Anterior cingulate cortex (tissue), 58 donors: Measurements from ENCODE around the gene UTF1.
"Not testable (repeated sequence)": the region's sequence is repeated elsewhere in the genome, so short reads cannot be mapped to it uniquely, and the experiment has no call there.

ENCODE experiments used
- DNase-seq, 58 donors: peaks; one replicate each; lab custom pipeline; 2025; lab: John Stamatoyannopoulos, UW

UTF1 gene

DNA sequence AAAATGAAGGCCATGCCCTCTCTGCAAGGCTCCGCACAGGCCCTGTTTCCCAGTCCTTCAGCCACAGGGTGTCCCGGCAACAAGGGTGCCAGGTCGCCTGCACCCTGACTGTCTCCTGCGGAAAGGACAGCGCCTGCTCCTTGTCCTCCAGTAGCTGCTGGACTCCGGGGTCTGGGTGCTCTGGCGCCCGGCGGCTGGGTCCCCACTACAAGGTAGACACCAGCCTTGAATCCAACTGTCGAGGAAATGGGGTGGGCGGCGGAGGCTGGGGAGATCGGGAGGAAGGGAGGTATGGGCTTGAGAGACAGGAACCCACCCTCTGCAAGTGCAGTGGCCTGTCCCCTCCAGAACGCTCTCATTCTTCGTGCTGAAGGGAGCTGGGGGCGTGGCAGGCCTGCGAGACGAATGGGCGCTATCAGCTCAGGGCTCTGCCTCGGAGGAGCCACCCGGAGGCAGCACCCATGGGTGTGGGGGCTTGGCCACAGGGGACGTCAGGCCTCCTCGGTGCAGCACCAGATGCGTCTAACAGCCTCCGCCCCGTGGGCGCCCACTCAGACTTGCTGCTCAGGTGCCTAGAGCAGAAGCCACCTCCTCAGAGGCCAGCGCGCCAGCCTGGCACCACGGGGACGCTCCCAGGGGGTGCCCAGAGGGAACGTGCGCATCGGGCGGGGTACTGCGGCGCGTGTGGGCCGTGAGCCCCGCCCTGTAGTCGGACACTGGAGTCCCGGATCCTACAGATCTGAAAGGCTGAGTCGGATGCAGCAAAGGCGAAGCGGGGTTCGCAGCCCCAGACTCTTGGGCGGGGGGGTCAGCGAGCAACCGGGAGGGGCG, 31.1 kb downstream of the UTF1 start:
- DNase-seq: peak in 26 of 58 donors; percentile 12 to 77 (median 43)

DNA sequence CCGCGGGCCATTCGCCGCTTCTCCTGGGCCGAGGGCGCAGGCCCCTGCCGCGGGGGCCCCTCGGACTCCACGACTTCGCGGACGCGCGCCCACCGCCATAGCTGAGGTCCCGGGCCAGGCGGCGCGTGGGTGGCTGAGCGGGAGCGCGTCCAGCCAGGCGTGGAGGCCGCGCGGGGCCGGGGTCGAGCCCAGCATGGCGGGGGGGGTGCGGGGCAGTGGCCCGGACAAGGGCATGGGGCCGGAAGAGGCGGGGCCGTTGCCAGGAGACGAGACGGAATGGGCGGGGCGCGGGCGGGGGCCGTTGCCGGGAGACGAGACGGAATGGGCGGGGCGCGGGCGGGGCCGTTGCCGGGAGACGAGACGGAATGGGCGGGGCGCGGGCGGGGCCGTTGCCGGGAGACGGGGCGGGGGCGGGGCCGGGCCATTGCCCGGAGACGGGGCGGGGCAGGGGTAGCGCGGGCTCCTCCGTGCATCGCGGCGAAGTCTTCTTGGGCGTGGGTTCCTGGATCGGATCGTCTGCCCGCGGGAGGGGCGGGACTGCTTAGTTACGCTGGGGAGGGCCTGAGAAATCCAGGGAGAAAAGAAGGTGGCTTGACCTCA, 31.8 kb downstream of the UTF1 start:
- DNase-seq: peak in 55 of 58 donors; percentile 12 to 95 (median 76)

DNA sequence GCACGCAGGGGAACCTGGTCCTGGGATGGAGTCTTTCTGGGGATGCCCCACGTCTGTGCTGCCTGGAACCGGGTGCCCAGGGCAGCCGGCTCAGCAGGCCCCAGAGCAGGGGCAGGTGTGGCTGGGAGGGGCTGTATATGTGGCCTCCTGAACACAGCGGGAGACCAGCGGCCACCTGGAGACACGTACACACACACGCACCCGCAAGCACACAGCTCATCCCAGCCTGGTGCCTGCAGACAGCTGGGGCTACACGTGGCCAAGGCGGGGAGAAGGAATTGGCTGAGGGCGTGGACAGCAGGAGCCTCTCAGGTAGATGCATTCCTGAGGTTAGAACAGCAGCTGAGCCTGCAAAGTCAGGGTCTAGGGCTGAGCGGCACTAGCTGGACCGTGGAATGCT, 32.7 kb downstream of the UTF1 start:
- DNase-seq: no peak

DNA sequence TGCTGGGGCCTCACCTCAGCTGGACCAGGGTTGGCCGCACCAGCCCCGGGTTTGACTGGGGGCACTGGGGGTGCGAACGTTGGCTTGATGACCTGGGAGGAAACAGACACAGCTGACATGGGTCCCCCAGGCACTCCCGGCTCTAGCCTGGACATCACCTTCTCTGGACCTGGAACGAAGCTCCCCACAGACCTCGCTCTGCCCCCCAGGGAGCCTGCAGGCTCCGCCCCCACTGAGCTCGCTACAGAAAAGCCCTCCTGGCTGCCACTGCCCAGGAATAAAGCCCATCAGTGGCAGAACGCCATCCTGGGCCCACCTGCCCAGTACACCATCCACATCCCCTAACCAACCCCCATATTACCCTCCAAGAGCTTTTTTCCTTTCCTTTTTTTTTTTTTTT, 33.7 kb downstream of the UTF1 start:
- no peak for DNase-seq

DNA sequence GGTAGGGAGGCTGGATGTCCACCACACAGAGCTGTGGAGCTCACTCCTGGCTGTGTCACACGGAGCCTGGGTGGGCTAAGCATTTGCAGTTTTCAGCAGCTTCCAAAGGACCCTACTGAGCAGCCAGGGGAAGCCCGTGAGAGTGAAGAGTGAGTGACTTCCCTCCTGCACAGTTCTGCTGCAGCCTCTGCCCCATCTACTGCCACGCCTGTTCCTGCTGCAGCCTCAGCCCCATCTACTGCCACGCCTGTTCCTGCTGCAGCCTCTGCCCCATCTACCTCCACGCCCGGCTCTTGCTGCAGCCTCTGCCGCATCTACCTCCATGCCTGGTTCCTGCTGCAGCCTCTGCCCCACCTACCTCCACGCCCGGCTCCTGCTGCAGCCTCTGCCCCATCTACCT, 34.4 kb downstream of the UTF1 start:
- no peak for DNase-seq

DNA sequence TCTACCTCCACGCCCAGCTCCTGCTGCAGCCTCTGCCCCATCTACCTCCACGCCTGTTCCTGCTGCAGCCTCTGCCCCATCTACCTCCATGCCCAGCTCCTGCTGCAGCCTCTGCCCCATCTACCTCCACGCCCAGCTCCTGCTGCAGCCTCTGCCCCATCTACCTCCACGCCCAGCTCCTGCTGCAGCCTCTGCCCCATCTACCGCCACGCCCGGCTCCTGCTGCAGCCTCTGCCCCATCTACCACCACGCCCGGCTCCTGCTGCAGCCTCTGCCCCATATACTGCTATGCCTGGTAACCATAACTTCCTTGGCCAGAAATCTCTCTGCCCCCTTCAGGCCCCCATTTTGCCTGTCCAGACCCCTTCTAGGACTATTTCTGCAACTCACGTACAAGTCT, 35.0 kb downstream of the UTF1 start:
- DNase-seq: not testable (repeated sequence)

DNA sequence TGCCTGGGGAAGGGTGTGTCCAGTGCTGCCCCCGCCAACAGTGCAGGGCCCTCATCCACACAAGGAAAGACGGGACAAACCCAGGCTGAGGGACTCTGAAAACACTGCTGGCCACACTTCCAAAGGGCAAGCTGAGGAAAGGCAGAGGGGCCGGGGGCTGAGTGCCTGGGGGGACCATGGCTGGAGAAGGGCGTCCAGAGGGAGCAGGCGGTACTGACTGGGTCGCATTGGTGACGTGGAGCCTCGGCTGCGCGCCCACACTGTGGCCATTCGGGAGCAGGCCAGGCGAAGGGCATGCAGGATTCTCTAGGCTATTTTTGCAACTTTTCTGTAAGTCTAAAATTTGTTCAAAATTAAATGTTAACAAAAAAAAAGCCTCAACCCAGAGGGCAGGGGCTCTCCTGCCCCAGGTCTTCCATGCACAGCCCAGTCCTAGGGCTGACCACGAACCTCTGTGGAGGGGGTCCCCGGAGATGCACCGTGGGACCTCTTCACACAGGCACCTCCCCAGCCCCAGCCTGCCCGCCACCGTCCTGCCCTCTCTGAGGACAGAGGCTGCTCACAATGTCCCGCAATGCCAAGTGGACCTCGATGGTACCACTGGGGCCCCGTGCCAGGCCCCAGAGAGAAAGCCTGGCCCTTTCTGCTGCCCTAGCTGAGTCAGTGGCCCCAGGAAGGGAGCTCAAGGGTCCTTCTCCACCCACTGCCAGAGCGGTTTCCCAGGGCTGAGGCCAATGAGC, 36.2 kb downstream of the UTF1 start:
- no peak for DNase-seq

DNA sequence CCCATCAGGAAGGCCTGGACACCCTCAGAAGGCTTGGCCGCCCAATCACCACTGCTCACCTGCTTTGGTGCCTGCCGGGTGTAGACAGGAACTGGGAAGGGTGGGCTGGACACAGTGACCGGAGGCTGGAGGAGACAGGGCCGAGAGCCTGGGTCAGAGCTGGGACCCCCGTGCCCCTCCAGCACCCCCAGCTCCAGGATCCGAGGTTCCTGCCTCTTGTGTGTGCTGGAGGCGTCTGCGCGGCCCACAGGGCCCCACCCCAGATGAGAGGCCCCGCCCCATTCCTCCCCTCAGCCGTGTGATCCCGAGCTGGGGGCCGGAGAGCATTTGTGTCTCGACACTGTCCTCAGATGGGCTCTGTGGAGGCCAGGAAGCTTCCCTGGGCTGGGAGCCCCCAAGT, 37.3 kb downstream of the UTF1 start:
- no peak for DNase-seq

DNA sequence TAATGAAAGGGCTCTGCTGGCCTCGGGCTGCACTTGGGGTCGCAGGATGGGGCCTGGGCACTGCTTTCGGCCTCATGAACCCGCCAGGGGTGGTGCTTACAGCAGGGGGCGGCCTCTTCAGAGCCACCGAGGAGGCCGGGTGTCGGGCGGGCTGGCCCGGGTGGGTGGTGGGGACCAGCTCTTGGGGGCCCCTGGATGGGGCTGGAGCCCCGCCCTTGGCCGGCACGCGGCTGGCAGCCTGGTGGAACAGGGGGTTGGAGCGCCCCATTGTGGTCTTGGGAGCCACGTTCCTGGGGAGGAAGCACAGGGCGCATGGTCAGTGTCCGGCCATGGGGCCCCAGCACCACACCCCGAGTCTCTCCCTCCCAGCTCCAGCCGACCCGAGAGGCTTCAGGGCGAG, 37.8 kb downstream of the UTF1 start:
- no peak for DNase-seq

DNA sequence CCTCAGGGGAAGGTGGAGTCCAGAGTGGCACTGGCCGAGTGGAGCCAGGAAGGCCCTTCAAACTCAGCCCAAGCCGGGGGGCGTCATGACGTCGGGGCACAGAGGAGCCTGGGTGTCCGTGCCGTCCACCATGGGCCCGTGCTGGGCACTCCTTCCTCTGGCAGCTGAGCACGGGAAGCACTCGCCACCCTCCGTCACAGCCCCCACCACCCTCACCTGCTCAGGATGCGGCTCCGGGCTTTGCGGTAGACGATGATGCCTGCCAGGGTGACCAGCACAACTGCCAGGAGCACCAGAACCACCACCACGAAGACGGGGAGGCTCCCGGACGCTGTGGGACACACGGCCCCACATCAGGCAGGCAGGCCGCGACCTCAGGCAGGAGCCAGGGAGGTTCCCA, 38.5 kb downstream of the UTF1 start:
- DNase-seq: no peak

DNA sequence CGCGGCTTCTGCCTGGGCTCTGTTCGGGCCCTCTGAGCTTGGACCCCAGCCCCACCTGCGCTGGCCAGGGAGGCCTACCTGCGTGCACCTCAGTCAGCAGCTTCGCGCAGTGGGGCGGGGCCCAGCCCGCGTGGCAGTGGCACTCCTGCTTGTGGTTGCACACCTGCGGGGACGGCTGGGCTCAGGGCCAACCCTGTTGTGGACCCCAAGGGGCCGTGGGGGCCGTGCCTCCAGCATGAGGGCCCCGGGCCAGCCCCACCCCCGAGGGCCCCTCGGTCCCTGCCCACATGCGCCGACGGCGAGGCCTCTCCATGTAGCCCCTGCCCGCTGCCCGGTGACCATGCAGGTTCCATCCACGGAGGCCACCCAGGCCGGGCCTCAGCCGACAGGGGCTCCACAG, 39.4 kb downstream of the UTF1 start:
- no peak for DNase-seq

DNA sequence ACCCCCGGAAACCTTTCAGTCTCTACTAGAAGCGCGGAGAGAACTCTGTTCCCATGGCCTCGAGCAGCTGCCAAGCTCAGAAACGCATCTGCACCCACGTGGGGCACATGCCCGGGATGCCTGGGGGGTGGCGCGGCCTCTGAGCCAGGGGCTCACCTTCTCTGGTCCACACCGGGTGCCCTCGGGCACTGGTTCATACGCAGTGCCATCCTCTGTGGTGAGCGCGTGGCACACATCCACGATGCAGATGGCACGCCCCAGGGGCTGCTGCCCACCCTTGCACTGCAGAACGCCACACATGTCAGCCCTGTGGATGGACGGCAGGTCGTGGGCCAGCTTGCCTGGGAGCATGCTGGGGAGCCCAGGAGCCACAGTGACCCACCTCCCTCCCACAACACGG, 40.2 kb downstream of the UTF1 start:
- DNase-seq: no peak

DNA sequence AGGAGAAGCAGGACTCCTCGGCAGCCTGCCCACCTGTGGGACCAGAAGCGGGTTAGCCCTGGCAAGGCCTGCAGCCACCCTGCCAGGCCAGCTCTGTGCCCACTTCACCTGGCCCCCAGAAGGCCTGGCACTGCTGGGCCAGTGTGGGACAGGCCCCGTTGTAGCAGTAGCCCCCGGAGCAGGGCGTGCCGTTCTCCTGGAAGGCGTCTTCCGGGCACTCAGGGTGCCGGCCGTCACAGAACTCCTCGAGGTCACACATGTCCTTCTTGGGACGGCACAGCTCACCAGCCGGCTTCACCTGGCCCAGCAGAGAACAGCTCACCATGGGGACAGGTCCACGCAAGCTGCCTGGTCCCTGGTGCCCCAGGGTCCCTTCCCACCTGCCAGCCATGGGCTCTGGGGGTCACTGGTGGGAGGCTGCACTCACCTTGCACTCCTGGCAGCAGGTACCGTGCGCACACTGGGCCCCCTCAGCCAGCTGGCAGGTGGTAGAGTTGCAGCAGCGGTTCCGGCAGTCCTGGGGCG, 40.8 kb downstream of the UTF1 start:
- DNase-seq: no peak

DNA sequence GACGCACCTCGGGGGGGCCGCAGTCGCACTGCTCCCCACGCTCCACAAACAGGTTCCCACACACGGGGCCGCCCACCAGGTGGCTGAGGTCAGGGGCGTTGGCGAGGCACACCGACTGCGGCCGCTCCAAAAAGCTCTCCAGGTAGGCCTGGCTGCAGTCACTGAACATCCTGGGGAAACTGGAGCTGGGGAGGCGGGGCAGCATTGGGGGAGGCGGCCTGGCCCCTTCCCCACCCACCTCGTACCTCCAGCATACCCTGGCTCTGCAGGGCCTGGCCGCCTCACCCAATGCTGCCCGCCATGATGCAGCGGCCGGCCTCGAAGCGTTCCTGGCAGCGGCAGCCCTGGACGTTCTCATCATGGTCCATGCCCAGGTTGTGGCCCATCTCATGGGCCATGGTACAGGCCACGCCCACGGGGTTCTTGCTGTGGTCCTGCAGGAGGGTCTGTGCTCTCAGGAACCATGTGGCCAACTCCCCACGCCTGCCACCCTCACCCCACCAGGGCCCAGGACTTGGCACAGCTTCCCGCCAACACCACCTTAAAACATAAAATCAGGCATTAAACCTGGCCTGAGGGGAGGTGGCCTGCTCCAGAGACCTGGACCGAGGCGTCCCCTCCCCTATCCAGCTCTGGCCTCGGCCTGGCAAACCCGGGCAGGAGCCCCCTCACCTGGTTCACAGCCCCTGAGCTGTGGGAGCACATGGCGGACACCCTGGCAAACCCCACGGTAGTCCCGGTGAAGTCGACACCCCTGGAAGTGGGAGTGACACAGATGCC, 41.7 kb downstream of the UTF1 start:
- DNase-seq: no peak

DNA sequence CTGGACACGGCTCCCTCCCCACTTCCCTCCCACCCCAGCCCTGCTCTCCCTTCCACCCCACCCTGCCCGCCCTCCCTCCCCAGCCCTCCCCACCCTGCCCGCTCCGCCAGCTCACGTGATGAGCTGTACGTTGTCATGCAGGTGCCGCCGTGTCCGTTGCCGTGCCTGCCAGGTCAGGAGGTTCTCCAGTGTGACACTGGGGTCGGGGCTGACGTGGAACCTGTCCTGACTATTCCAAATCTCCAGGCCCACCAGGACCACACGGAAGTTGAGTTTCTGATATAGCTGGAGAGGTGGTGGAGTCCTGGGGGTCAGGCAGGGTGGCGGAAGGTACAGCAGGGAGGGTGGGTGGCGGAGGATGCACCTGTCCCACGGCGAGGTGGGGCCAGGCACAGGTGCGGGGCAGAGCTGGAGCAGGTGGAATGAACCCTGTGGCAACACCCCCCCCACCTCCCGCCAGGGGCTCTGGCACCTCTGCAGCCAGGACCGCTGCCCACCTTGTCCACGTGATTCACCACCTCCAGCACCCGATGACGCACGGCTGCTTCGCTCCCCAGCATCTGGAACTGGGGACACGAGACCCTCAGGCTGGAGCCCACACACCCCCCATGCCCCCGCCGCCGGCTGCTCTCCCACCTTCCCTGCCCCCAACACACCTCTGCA, 42.4 kb downstream of the UTF1 start:
- no peak for DNase-seq

DNA sequence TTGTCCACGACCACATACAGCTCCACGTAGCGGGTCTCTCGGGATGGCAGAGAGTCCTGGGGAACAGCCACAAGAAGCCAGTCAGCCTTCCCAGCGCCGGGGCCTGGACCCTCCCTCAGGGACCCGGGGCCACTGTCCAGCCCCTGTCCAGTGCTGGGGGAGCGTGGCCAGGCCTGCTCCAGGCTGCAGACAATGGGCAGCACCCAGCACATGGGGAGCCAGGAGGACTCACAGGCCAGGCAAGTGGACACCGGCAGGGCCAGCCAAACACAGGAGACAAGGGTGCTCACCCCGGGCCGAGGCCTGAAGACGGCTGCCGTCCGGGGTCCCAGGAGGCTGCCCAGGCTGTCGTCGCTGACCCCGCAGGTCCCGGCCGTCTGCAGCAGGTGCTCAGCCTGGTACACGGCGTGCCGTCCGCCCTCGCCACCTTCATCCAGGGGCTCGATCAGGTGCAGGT, 43.0 kb downstream of the UTF1 start:
- DNase-seq: no peak

DNA sequence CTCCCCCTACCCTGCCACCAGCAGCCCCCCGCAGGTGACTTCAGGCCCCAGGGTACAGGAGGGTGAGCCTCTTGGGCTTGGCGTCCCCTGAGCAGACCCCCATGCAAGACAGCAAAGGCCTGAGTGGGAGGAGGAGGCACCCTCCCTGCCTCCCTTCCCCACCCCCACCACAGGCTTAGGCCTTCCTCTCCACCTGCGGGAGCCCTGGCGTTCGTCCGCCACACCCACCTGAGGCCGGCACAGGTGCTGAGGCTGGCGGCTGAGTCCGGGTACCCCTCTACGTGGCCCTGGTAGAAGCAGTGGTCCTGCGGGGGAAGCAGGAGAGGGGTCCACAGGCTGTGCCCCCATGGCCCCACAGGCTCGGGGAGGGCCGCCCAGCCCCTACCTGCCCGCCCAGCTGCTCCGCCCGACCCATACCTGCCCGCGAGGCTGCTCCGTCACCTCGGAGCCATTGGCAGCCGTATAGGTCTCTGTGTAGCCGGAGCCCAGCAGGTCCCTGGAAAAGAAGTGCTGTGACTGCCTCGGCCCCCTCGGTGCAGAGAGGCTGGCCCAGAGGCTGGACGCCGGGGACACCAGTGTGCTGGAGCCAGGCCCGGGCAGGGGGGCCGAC, 43.6 kb downstream of the UTF1 start:
- DNase-seq: no peak

DNA sequence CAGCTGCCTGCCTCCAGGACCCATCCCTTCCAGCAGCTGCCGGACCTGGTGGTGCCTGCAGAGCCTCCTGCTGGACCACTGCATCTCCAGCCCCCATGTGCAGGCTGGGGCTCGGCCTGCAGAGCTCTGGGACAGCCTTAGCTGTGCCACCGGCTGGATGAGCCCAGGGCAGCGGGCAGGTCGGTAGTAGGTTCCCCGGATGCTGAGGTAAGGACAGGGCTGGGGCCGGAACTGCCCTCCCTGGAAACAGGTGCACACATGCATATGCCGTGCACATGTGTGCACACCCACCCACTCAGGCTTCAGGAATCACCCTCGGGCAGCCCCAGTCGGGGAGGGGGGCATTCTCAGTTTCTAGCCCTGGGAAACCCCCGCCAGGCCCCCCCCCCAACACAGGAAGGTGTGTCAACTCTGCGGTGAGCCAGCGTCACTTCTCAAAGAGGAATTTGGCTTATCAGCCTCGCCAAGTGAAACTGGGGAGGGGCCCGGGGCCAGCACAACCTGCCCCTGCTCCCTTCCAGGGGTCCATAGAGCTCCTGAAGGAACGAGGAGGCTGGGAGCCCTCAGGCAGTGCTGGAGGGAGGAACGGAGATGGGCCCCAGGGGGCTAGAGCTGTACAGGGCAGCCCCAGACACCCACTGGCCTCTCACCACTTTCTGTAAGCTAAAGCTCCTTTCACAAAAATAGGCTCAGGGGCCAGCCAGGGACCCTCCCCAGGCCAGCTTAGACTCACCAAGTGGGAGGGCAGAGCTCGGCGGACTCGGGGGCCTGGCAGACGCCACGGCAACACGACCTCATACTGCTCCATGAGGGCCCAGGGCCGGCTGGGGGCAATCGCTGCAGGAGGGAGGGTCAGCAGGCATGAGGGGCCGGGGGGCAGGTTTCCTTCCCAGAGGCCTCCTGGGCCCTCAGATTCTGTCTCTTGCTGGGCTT, 45.0 kb downstream of the UTF1 start:
- DNase-seq: no peak
